Measurements from ENCODE around the gene ID3. TPM values are rescaled to one million over a fixed set of nuclear protein-coding genes. Genes with fewer than 3 reads are reported as not detected.

The ID3 gene
- total and polyA plus RNA-seq, 10 donors, result 49.5 to 122 (median 71.6) TPM

GRCh38 chr1:23577056-23578004, 18.0 kb upstream of the ID3 start:
- Histone ChIP-seq H3K9me3 (no peaks in the 10 kb centered on the region), H3K27me3 (replicated peaks in 1 of 7) (no peaks in the 10 kb centered on the region), H3K36me3 (no peaks in the 10 kb centered on the region), H3K27ac (peak overlapping the region; percentile 66 to 87 (median 78)), H3K4me3 (no peak overlapping the region), H3K4me1 (peaks cover 13 to 97% (median 57%) of the 10 kb centered on the region in 6 donors)
- TF ChIP-seq POLR2AphosphoS5 (IDR thresholded peaks at IDR 0.05) (peak in 1 of 3 donors; percentile 18), POLR2A (IDR thresholded peaks at IDR 0.05) (no peak)
- TF ChIP-seq, protein P1, sequence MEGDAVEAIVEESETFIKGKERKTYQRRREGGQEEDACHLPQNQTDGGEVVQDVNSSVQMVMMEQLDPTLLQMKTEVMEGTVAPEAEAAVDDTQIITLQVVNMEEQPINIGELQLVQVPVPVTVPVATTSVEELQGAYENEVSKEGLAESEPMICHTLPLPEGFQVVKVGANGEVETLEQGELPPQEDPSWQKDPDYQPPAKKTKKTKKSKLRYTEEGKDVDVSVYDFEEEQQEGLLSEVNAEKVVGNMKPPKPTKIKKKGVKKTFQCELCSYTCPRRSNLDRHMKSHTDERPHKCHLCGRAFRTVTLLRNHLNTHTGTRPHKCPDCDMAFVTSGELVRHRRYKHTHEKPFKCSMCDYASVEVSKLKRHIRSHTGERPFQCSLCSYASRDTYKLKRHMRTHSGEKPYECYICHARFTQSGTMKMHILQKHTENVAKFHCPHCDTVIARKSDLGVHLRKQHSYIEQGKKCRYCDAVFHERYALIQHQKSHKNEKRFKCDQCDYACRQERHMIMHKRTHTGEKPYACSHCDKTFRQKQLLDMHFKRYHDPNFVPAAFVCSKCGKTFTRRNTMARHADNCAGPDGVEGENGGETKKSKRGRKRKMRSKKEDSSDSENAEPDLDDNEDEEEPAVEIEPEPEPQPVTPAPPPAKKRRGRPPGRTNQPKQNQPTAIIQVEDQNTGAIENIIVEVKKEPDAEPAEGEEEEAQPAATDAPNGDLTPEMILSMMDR (IDR thresholded peaks at IDR 0.05 in 8 of 11, conservative IDR thresholded peaks at IDR 0.05 in 3 of 11), result no peak
- peak; percentile 41 for DNase-seq
- intact Hi-C loops (cut with DNase I; ENCODE audit: low total_unique reads), result no loop called here
- 47 to 66% (median 52%) methylated on average over 11 of the region's 11 CpGs for WGBS, 5 donors

GRCh38 chr1:23576338-23577055, 17.2 kb upstream of the ID3 start:
- WGBS, 5 donors, result 77 to 90% (median 87%) methylated on average over 7 of the region's 7 CpGs
- Histone ChIP-seq H3K27me3 (replicated peaks in 1 of 7) (no peaks in the 10 kb centered on the region), H3K9me3 (no peaks in the 10 kb centered on the region), H3K4me1 (peaks cover 13 to 92% (median 56%) of the 10 kb centered on the region in 6 donors), H3K4me3 (no peak overlapping the region), H3K27ac (peak overlapping the region; percentile 66 to 87 (median 78)), H3K36me3 (no peaks in the 10 kb centered on the region)
- intact Hi-C loops (cut with DNase I; ENCODE audit: low total_unique reads), result no loop called here
- TF ChIP-seq POLR2AphosphoS5 (IDR thresholded peaks at IDR 0.05) (no peak), POLR2A (IDR thresholded peaks at IDR 0.05) (no peak)
- TF ChIP-seq, protein P1 (IDR thresholded peaks at IDR 0.05 in 8 of 11, conservative IDR thresholded peaks at IDR 0.05 in 3 of 11), result no peak
- DNase-seq, result no peak

GRCh38 chr1:23575226-23575810, 16.0 kb upstream of the ID3 start:
- Histone ChIP-seq H3K4me1 (peaks cover 10 to 85% (median 49%) of the 10 kb centered on the region in 6 donors), H3K27me3 (replicated peaks in 1 of 7) (no peaks in the 10 kb centered on the region), H3K4me3 (no peak overlapping the region), H3K36me3 (no peaks in the 10 kb centered on the region), H3K9me3 (no peaks in the 10 kb centered on the region), H3K27ac (peak overlapping the region in 4 of 8 donors; percentile 77 to 87 (median 83))
- intact Hi-C loops (cut with DNase I; ENCODE audit: low total_unique reads), result no loop called here
- 68 to 86% (median 76%) methylated on average over 5 of the region's 5 CpGs for WGBS, 5 donors
- peak; percentile 41 for DNase-seq
- TF ChIP-seq, protein P1 (IDR thresholded peaks at IDR 0.05 in 8 of 11, conservative IDR thresholded peaks at IDR 0.05 in 3 of 11), result no peak
- TF ChIP-seq POLR2AphosphoS5 (IDR thresholded peaks at IDR 0.05) (no peak), POLR2A (IDR thresholded peaks at IDR 0.05) (no peak)
